G401 (cell line): ENCODE data around the gene EFHB. TPM values are rescaled to one million over a fixed set of nuclear protein-coding genes. Genes with fewer than 3 reads are reported as not detected.
"Not testable (repeated sequence)": the region's sequence is repeated elsewhere in the genome, so short reads cannot be mapped to it uniquely, and the experiment has no call there.

Experiments
- DNase-seq: peaks from one replicate; pipeline ENCODE4 v3.0.0-alpha.2; 2015; ENCODE audit warnings: low spot score
- in situ Hi-C: cut with HindIII; loops from 2 replicates; pipeline ENCODE4 v1.10.0; 2016; ENCODE audit warnings: low sequenced_read_pairs, mixed read lengths
- total RNA-seq: library from RNA; depleted of rRNA; stranded (reverse); fragments of >200 nt; shearing (Covaris generic); gene quantifications from 2 replicates; pipeline ENCODE4 v1.2.3, GENCODE V29; 2014; rRNA removed

EFHB gene
- total RNA-seq, 1 experiment from 2014 or later = not detected

- no peak for DNase-seq
- in situ Hi-C loops = no loop called here
Measured at GRCh38 chr3:19881036-19881435, 53.0 kb downstream of the EFHB start.

GRCh38 chr3:19877656-19878055 lies 56.4 kb downstream of the EFHB start:
- DNase-seq = no peak
- in situ Hi-C loops = no loop called here

GRCh38 chr3:19866751-19867347 lies 67.2 kb downstream of the EFHB start:
- in situ Hi-C loops = no loop called here
- DNase-seq = peak; percentile 79

- in situ Hi-C loops, DNase-seq: not testable (repeated sequence)
Measured at GRCh38 chr3:19855318-19855717, 78.7 kb downstream of the EFHB start.

- in situ Hi-C loops, DNase-seq: not testable (repeated sequence)
Measured at GRCh38 chr3:19846609-19847008, 87.4 kb downstream of the EFHB start.

Other genes with a start within 250 kb of the EFHB start
- 49.7 and 67.3 TPM in 2 replicates for gene RAB5A, start 12.9 kb upstream of the EFHB start, total RNA-seq
- gene PP2D1, start 78.0 kb upstream of the EFHB start, total RNA-seq = not detected in 2 replicates
- gene KAT2B, start 106.2 kb upstream of the EFHB start, total RNA-seq = 0.61 and 0.80 TPM in 2 replicates